ENCODE data around the gene CLPTM1. TPM values are rescaled to one million over a fixed set of nuclear protein-coding genes. Genes with fewer than 3 reads are reported as not detected.

The CLPTM1 gene
- total RNA-seq, 1 experiment from 2014 or later: 102 TPM

- no peak overlapping the region for H3K4me2 ChIP-seq (ENCODE audit: low read length)
- no peaks in the 10 kb centered on the region for H4K20me1 ChIP-seq (ENCODE audit: insufficient read depth)
- ChIA-PET CTCF (no interaction called here), RAD21 (ENCODE audit: low non-redundant PET in 1 of 2, low total read pairs in 2 of 2, uncharacterized antibody in 2 of 2, unreplicated experiment in 2 of 2) (no interaction called here), POLR2A (no interaction called here)
- TF ChIP-seq ATF3 (IDR thresholded peaks at IDR 0.05): no peak
- no peak for TF ChIP-seq REST (IDR thresholded peaks at IDR 0.05; ENCODE audit: low read depth)
- TF ChIP-seq CBX3 (IDR thresholded peaks at IDR 0.05; ENCODE audit: low read depth): no peak
- TF ChIP-seq CEBPB (IDR thresholded peaks at IDR 0.05; ENCODE audit: low read depth): no peak
- no peak for TF ChIP-seq ZBTB33 (IDR thresholded peaks at IDR 0.05; ENCODE audit: extremely low read depth, insufficient replicate concordance, low read length)
- TF ChIP-seq ZNF274 (IDR thresholded peaks at IDR 0.05; ENCODE audit: low read depth, low read length): no peak
- TF ChIP-seq SP1 (IDR thresholded peaks at IDR 0.05; ENCODE audit: low read depth): no peak
- no peak for TF ChIP-seq JUND (IDR thresholded peaks at IDR 0.05)
- no peaks in the 10 kb centered on the region for H3K4me1 ChIP-seq (ENCODE audit: control insufficient read depth in 1 of 2, insufficient read depth in 2 of 2, low read length in 2 of 2)
- no peak for DNase-seq (ENCODE audit: low read depth, low spot score)
- H3K27me3 ChIP-seq (ENCODE audit: insufficient read depth, low read length): no peaks in the 10 kb centered on the region
- no peak for ATAC-seq
- no peak overlapping the region for H2AFZ ChIP-seq (ENCODE audit: low read depth, low read length, poor library complexity, severe bottlenecking)
- no TSS peak for BruUV-seq (replicated peaks)
- H3K36me3 ChIP-seq (ENCODE audit: control insufficient read depth in 1 of 2, insufficient read depth in 2 of 2, low read length in 2 of 2): peaks cover 0 to 6% of the 10 kb centered on the region in 2 experiments; a peak in 2 of 4 replicates
- H3K27ac ChIP-seq (ENCODE audit: low read depth, low read length): no peak overlapping the region
- intact Hi-C loops (cut with micrococcal nuclease): no loop called here
- no peaks in the 10 kb centered on the region for H3K9me3 ChIP-seq (ENCODE audit: control insufficient read depth in 1 of 2, insufficient read depth in 1 of 2, low read depth in 1 of 2, low read length in 2 of 2)
- H3K9ac ChIP-seq (ENCODE audit: low read length): no peak overlapping the region
- no peaks in the 10 kb centered on the region for H3K79me2 ChIP-seq (ENCODE audit: insufficient read depth, low read length)
- no peaks in the 10 kb centered on the region for H3K9me2 ChIP-seq (ENCODE audit: insufficient read depth)
- H3K4me3 ChIP-seq (replicated peaks in 1 of 2; ENCODE audit: low read depth in 1 of 2, low read length in 2 of 2): no peak overlapping the region
Measured at GRCh38 chr19:44992336-44993163, 37.4 kb downstream of the CLPTM1 start.
